Subcutaneous adipose tissue (tissue), 4 donors: ENCODE results near the gene PRDM12. TPM values are rescaled to one million over a fixed set of nuclear protein-coding genes. Genes with fewer than 3 reads are reported as not detected.

ENCODE experiments used
- CTCF ChIP-seq: fragments of 450-650 bp; IDR thresholded peaks from one replicate; pipeline ENCODE4 v1.5.1; 2016; ENCODE audit warnings: low read depth, mild to moderate bottlenecking, control low read depth, antibody characterized with exemption, moderate library complexity
- total RNA-seq, 4 donors: library from RNA; depleted of rRNA; stranded (reverse); fragments of >200 nt; gene quantifications; one replicate each; pipeline ENCODE4 v1.1.0, GENCODE V29; 2016

Gene PRDM12
- total RNA-seq, 4 donors from 2014 or later: not detected

GRCh38 chr9:130714586-130715110, 50.3 kb downstream of the PRDM12 start:
- no peak for TF ChIP-seq CTCF

GRCh38 chr9:130715270-130715669, 50.9 kb downstream of the PRDM12 start:
- TF ChIP-seq CTCF: no peak

GRCh38 chr9:130718562-130718961, 54.2 kb downstream of the PRDM12 start:
- no peak for TF ChIP-seq CTCF

- TF ChIP-seq CTCF: no peak
These were observed 56.4 kb downstream of the PRDM12 start for GRCh38 chr9:130720762-130721161.

- no peak for TF ChIP-seq CTCF
These were observed 64.3 kb downstream of the PRDM12 start for GRCh38 chr9:130728721-130729120.

GRCh38 chr9:130729145-130729544, 64.8 kb downstream of the PRDM12 start:
- TF ChIP-seq CTCF: no peak

GRCh38 chr9:130731355-130731754, 67.0 kb downstream of the PRDM12 start:
- TF ChIP-seq CTCF: no peak
